HL-60 (cell line): Measurements from ENCODE around the gene FOCAD.

ENCODE experiments used
- DNase-seq, 2 experiments: peaks; one replicate each; pipeline ENCODE4 v3.0.0-alpha.2; 2010 to 2020; ENCODE audit warnings: low read depth in 1 of 2, low spot score in 1 of 2
- H3K27ac ChIP-seq: fragments of 250-450 bp; sonication (Bioruptor Pico); replicated peaks from 2 replicates; pipeline ENCODE4 v1.5.1; 2020; ENCODE audit warnings: mild to moderate bottlenecking, moderate library complexity
- H3K27me3 ChIP-seq: fragments of 250-450 bp; sonication (Bioruptor Pico); 2 replicates; pipeline ENCODE4 v1.5.1; 2021; ENCODE audit warnings: mild to moderate bottlenecking, moderate library complexity; ENCODE audit not compliant: insufficient read depth, poor library complexity, severe bottlenecking
- H3K4me3 ChIP-seq: replicated peaks from 2 replicates; pipeline ENCODE4 v1.5.1; 2011; ENCODE audit warnings: mild to moderate bottlenecking, control low read depth, low read length; ENCODE audit not compliant: insufficient read depth
- GABPA ChIP-seq: IDR thresholded peaks from 2 replicates; pipeline ENCODE4 v1.6.1; 2012; ENCODE audit warnings: low read depth
- POLR2AphosphoS5 ChIP-seq: IDR thresholded peaks from 2 replicates; pipeline ENCODE4 v1.6.1; 2012; ENCODE audit warnings: low read depth
- REST ChIP-seq: IDR thresholded peaks from 2 replicates; pipeline ENCODE4 v1.6.1; 2012; ENCODE audit warnings: low read depth; ENCODE audit not compliant: insufficient replicate concordance
- SPI1 ChIP-seq: IDR thresholded peaks from 2 replicates; pipeline ENCODE4 v1.6.1; 2012; ENCODE audit warnings: low read depth, mild to moderate bottlenecking, borderline replicate concordance
- long read RNA-seq: library from polyadenylated mRNA; unstranded; transcript quantifications from one replicate; pipeline ENCODE4 v2.0.0, GENCODE V29; 2020
- TF ChIP-seq, protein P1 (sequence below): IDR thresholded peaks from one replicate; pipeline ENCODE4 v1.5.1; 2011; ENCODE audit warnings: low read length, control low read depth, inconsistent platforms; ENCODE audit not compliant: insufficient read depth

Gene FOCAD, protein sequence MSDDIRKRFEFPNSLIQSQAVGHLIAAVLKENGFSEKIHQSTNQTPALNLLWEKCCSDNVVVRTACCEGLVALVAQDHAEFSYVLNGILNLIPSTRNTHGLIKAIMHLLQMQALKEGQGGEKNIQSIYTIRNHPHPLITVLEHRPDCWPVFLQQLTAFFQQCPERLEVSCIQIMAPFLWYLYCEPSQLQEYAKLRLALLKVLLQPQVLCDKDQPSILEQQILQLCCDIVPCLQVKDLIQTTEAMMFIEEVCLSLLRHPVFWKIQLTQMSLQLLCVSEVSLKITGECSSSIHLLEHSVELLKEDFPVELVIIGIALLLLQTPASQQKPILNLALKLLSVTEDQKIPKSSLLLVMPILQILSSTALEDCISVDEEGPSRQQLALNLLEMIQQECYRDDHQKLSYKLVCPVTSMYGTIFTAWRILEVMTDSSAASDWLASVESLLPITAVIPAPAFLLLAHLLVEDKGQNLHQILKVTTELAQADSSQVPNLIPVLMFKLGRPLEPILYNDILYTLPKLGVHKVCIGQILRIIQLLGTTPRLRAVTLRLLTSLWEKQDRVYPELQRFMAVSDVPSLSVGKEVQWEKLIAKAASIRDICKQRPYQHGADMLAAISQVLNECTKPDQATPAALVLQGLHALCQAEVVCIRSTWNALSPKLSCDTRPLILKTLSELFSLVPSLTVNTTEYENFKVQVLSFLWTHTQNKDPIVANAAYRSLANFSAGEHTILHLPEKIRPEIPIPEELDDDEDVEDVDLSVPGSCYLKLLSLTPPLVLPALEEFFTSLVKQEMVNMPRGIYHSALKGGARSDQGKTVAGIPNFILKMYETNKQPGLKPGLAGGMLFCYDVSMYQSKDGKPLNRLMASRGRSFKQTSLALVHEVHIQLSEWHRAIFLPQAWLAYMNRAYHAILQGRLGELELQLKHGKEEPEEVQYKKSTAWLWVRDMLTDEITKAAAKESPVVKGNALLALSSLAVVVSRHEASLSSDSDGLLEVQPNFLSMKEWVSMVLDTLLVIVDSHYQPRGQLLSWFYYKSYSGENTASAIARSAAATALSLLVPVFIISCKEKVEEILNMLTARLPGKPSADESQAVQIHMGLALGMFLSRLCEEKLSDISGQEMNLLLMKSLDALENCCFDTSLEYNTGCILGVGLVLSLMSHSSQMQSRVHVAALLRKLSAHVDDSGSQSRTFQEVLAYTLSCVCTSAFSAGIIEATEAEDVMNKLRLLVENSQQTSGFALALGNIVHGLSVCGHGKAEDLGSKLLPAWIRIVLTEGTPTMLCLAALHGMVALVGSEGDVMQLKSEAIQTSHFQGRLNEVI (N-terminal part only)
- long read RNA-seq, partial matches to known transcripts: 16 of 55 reads
- long read RNA-seq, other reads (novel, unspliced or antisense): 39 of 55 reads

DNA sequence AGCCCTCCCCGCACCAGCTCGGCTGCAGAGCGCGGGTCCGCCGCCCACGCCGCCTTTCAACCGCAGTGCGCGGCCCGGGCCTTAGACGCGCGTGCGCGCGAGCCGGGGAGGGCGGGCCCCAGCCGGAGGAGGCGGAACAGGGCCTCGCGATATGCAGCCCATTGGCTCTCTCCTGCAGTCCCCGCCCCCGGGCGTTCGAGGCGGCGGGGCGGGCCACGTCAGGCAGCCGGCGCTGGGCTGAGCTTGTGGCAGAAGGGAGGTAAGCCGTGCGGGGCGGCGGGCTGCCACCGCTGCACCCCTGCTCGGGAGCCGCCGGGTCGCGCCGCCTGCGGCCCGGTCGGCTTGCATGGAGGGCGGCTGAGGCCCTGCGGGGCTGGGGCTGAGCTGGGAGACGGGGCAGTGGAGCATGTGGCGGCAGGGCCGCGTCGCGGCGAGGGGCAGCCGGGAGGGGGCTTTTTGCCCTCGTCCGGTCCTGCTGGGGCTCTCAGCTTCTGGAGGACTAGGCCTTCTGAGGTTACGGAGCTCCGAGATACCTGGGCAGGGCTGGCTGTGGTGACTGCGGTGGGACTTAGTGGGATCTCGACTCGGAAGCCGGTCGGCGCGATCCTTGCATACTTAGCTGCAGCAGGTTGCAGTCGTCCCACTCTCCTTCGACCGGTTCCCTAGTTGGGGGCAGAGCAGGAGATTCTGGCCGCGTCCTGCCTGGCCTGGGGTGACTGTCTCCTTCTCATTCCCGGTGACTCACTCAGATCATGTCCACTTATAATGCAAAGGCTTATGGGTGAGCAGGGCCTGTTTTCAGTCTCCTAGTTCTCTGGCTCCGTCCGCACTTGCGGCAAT, at the start of gene FOCAD:
Gene FOCAD, plus strand, starts transcription at position 225 of the 840 bp plus-strand sequence. CDS start 31,095 bp downstream, outside the sequence.
- peak; percentile 65 to 88 for DNase-seq
- Histone ChIP-seq H3K27me3 (no peaks in the 10 kb centered on the region), H3K4me3 (peak within 1 kb of the TSS; percentile 51), H3K27ac (peak within 1 kb of the TSS; percentile 78)
- TF ChIP-seq REST (no peak), GABPA (no peak), POLR2AphosphoS5 (peak; percentile 64), SPI1 (no peak)
- TF ChIP-seq, protein P1, sequence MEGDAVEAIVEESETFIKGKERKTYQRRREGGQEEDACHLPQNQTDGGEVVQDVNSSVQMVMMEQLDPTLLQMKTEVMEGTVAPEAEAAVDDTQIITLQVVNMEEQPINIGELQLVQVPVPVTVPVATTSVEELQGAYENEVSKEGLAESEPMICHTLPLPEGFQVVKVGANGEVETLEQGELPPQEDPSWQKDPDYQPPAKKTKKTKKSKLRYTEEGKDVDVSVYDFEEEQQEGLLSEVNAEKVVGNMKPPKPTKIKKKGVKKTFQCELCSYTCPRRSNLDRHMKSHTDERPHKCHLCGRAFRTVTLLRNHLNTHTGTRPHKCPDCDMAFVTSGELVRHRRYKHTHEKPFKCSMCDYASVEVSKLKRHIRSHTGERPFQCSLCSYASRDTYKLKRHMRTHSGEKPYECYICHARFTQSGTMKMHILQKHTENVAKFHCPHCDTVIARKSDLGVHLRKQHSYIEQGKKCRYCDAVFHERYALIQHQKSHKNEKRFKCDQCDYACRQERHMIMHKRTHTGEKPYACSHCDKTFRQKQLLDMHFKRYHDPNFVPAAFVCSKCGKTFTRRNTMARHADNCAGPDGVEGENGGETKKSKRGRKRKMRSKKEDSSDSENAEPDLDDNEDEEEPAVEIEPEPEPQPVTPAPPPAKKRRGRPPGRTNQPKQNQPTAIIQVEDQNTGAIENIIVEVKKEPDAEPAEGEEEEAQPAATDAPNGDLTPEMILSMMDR: no peak

DNA sequence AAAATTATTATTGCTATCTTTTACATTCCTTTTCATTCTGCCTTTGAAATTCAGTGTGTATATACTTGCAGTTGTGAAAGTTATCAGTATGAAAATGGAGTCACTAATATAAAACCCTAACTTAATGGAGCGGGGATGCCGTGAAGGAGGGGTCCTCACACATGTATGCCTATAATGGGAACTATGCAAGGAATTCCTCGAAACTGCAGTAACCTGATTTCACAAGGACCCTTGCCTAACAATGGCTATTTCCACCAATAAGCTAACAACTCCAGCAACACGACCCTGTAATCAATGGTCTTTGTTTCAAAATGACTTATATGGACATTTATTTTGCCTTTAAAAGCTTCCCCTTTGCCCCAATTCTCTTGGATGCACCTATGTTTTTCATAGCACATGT, 49.2 kb upstream of the FOCAD start:
- H3K27ac ChIP-seq: no peak overlapping the region
- H3K27me3 ChIP-seq: no peaks in the 10 kb centered on the region
- H3K4me3 ChIP-seq: no peak overlapping the region
- TF ChIP-seq, protein P1: no peak
- no peak for TF ChIP-seq GABPA
- TF ChIP-seq SPI1: no peak
- no peak for TF ChIP-seq POLR2AphosphoS5
- TF ChIP-seq REST: no peak
- no peak for DNase-seq
